Heart right ventricle (tissue), 16 donors: Measurements from ENCODE around the gene KRT13. TPM values are rescaled to one million over a fixed set of nuclear protein-coding genes. Genes with fewer than 3 reads are reported as not detected.
A peak's percentile ranks its signal among the peaks of the same experiment; 100 is the strongest.

Experiments used
- ATAC-seq, 8 donors: fragments of 200-7000 bp; cut with Tn5 transposase; one replicate each; pipeline ENCODE4 v1.9.1; 2020; ENCODE audit warnings: mild to moderate bottlenecking in 8 of 8, moderate library complexity in 8 of 8, moderate number of reproducible peaks in 1 of 8
- DNase-seq, 2 donors: peaks; one replicate each; pipeline ENCODE4 v3.0.0-alpha.2; 2020
- H3K27ac ChIP-seq, 10 donors: fragments of 200-600 bp; sonication (generic) in 2 of 10; one replicate each; pipeline versions ENCODE4 v1.5.0 to v1.8.0; 2020 to 2022; ENCODE audit warnings: mild to moderate bottlenecking in 3 of 10
- H3K27me3 ChIP-seq, 7 donors: fragments of 200-600 bp; one replicate each; pipeline ENCODE4 v1.8.0; 2021 to 2022; ENCODE audit warnings: mild to moderate bottlenecking in 2 of 7
- H3K36me3 ChIP-seq, 9 donors: fragments of 200-600 bp; sonication (generic) in 1 of 9; one replicate each; pipeline versions ENCODE4 v1.5.0 to v1.8.0; 2020 to 2022; ENCODE audit warnings: mild to moderate bottlenecking in 2 of 9
- H3K4me1 ChIP-seq, 9 donors: fragments of 200-600 bp; sonication (generic) in 1 of 9; one replicate each; pipeline versions ENCODE4 v1.5.0 to v1.8.0; 2020 to 2022; ENCODE audit warnings: mild to moderate bottlenecking in 4 of 9
- H3K4me3 ChIP-seq, 10 donors: fragments of 200-600 bp; sonication (generic) in 2 of 10; one replicate each; pipeline versions ENCODE4 v1.5.0 to v1.8.0; 2020 to 2022; ENCODE audit warnings: mild to moderate bottlenecking in 7 of 10, moderate library complexity in 2 of 10
- H3K9me3 ChIP-seq, 11 donors: fragments of 200-600 bp in 10 of 11; sonication (generic) in 2 of 11; one replicate each; pipeline versions ENCODE4 v1.5.0 to v1.8.0; 2013 to 2022; ENCODE audit warnings: mild to moderate bottlenecking in 2 of 11, control low read depth in 1 of 11, moderate library complexity in 1 of 11
- CTCF ChIP-seq, 9 donors: fragments of 200-600 bp; sonication (generic) in 2 of 9; IDR thresholded peaks; one replicate each; pipeline versions ENCODE4 v1.5.0 to v1.8.0; 2021 to 2022; ENCODE audit warnings: antibody characterized with exemption in 9 of 9, mild to moderate bottlenecking in 5 of 9, moderate library complexity in 1 of 9
- WGBS, 2 donors: extraction: QIAGEN DNeasy Blood & Tissue Kit; methylation state at CpG; one replicate each; pipeline ENCODE4 v1.1.7; 2013; ENCODE audit warnings: inconsistent platforms in 1 of 2; 5-methylcytosine and 5-hydroxymethylcytosine counted together
- intact Hi-C, 10 donors: fragments of 100-400 bp; cut with DNase I; formaldehyde crosslinking; loops; one replicate each; pipeline versions ENCODE4 v1.11.1 to v1.14.2; 2022
- polyA plus RNA-seq, 2 donors: library from polyadenylated mRNA; stranded (reverse); fragments of 200-250 nt; gene quantifications; one replicate each; pipeline ENCODE4 v1.2.3, GENCODE V29; 2013
- total RNA-seq, 10 donors: library from RNA; stranded (reverse); fragmentation: NEBNext Ultra II Directional in 3 of 10; extraction: Animal tissue kit (Norgen Biotek cat#: 25700) in 3 of 10; gene quantifications; one replicate each; pipeline versions ENCODE4 v1.2.1 to v1.2.4, GENCODE V29; 2021 to 2023
- donor health status: Arrhythmogenic right ventricular cardiomyopathy.
- donor health status: ischemic (EF 13 %, LVEDD 7.1; RV severe dilation, severe dysfunction).
- donor health status: healthy with polysubstance abuse.
- donor health status: DM: no; HTN: yes; CAD: no.
- donor health status: DM: no; HTN: no; CAD: no.
- donor health status: ischemic (EF 25% LVEDD 6.9; RV normal size, moderate dysfunction).
- donor health status: ischemic (EF 25% LVEDD 5.7; RV mildly dilated, moderate dysfunction).
- donor health status: healthy.
- donor health status: DM: yes; HTN: yes; CAD: no.
- donor health status: Ischemic cardiomyopathy.
- donor health status: ischemic (EF 35%, LVEDD 5.7; RV mildly dilated, moderate dysfunction).
- donor health status: nonischemic (EF 11% LVEDD 7.7; RV severe dilation, severe dysfunction).
- donor health status: DM: yes; HTN: yes; CAD: no.
- donor health status: PGD.
- donor health status: ischemic (EF 29% LVEDD 5.4; RV normal size, mild dysfunction).
- donor health status: nonischemic (EF 23%, LVEDD 6.1; RV moderate dilation, normal function).

Gene KRT13
- total and polyA plus RNA-seq, 12 donors, result 6.7 TPM; not detected in 11

- intact Hi-C loops, result no loop called here
- WGBS, 2 donors, result 57 to 58% methylated on average over 8 of the region's 8 CpGs
- DNase-seq (no peak), ATAC-seq (peak in 1 of 8 donors; percentile 53)
- H3K36me3 ChIP-seq, result no peaks in the 10 kb centered on the region
- H3K27me3 ChIP-seq, result peaks cover 8 to 88% (median 83%) of the 10 kb centered on the region in 7 donors
- H3K27ac ChIP-seq, result no peak overlapping the region
- H3K4me3 ChIP-seq, result no peak overlapping the region
- H3K9me3 ChIP-seq, result no peaks in the 10 kb centered on the region
- peaks cover 0 to 11% (median 8%) of the 10 kb centered on the region in 9 donors for H3K4me1 ChIP-seq
- TF ChIP-seq CTCF (IDR thresholded peaks at IDR 0.05), result no peak
Measured at GRCh38 chr17:41530062-41531048, 24.9 kb upstream of the KRT13 start.

GRCh38 chr17:41529491-41529915 lies 24.1 kb upstream of the KRT13 start:
- intact Hi-C loops, result no loop called here
- 60 to 63% methylated on average over 5 of the region's 5 CpGs for WGBS, 2 donors
- peaks cover 0 to 11% (median 8%) of the 10 kb centered on the region in 9 donors for H3K4me1 ChIP-seq
- DNase-seq (no peak), ATAC-seq (no peak)
- no peaks in the 10 kb centered on the region for H3K36me3 ChIP-seq
- peaks cover 8 to 81% (median 77%) of the 10 kb centered on the region in 7 donors for H3K27me3 ChIP-seq
- no peak overlapping the region for H3K27ac ChIP-seq
- H3K9me3 ChIP-seq, result no peaks in the 10 kb centered on the region
- H3K4me3 ChIP-seq, result no peak overlapping the region
- no peak for TF ChIP-seq CTCF (IDR thresholded peaks at IDR 0.05)

DNA sequence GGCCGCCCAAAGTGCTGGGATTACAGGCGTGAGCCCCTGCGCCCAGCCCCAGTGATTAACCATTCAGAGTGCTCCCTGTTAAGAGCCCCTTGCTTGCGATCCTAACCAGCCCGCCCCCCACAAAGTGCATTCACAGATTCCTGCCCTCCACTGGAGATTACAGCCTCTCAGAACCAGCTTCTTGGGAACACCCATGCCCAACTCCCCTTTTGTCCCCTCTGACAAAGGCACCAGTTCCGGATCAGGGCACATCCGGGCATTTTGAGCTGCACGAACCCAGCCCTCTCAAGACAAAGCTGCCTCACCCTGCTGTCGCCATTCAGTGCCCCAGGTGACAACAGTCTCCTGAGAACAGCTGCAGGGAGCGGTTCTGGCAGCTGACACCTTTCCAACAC lies 23.5 kb upstream of the KRT13 start:
- peaks cover 0 to 11% (median 8%) of the 10 kb centered on the region in 9 donors for H3K4me1 ChIP-seq
- ATAC-seq (no peak), DNase-seq (no peak)
- H3K27ac ChIP-seq, result no peak overlapping the region
- no peaks in the 10 kb centered on the region for H3K9me3 ChIP-seq
- no peak overlapping the region for H3K4me3 ChIP-seq
- WGBS, 2 donors, result 50 to 54% methylated on average over 10 of the region's 10 CpGs
- intact Hi-C loops, result no loop called here
- peaks cover 8 to 80% (median 76%) of the 10 kb centered on the region in 7 donors for H3K27me3 ChIP-seq
- TF ChIP-seq CTCF (IDR thresholded peaks at IDR 0.05), result no peak
- no peaks in the 10 kb centered on the region for H3K36me3 ChIP-seq

GRCh38 chr17:41527063-41528023 lies 21.9 kb upstream of the KRT13 start:
- Histone ChIP-seq H3K4me1 (peaks cover 0 to 11% (median 8%) of the 10 kb centered on the region in 9 donors), H3K27me3 (peaks cover 8 to 80% (median 75%) of the 10 kb centered on the region in 7 donors), H3K9me3 (no peaks in the 10 kb centered on the region), H3K27ac (no peak overlapping the region), H3K4me3 (peak overlapping the region in 6 of 10 donors; percentile 9 to 24 (median 19)), H3K36me3 (no peaks in the 10 kb centered on the region)
- intact Hi-C loops, result no loop called here
- DNase-seq (no peak), ATAC-seq (peak in 3 of 8 donors; percentile 10 to 30 (median 16))
- no peak for TF ChIP-seq CTCF (IDR thresholded peaks at IDR 0.05)
- WGBS, 2 donors, result 6 to 7% methylated on average over 62 of the region's 62 CpGs
